WTC11 (cell line): ENCODE data around the gene CENPT. TPM values are rescaled to one million over a fixed set of nuclear protein-coding genes. Genes with fewer than 3 reads are reported as not detected.

Source experiments
- ATAC-seq: fragments of 200-7000 bp; cut with Tn5 transposase; 2 replicates; pipeline ENCODE4 v1.10.0; 2021; ENCODE audit warnings: mild to moderate bottlenecking, moderate library complexity
- CTCF ChIA-PET: fragments of 300-600 bp; sonication (Branson Sonifier 250); formaldehyde crosslinking; loops from one replicate; lab custom pipeline; 2021; ENCODE audit warnings: antibody characterized with exemption; lab: Charles Lee
- POLR2A ChIA-PET: fragments of 350-600 bp; sonication (Branson Sonifier 250); formaldehyde crosslinking; loops from one replicate; lab custom pipeline; 2021; ENCODE audit warnings: antibody characterized with exemption; lab: Charles Lee
- DNase-seq: peaks from one replicate; pipeline ENCODE4 v3.0.0; 2021; ENCODE audit warnings: low spot score
- H3K27ac Mint-ChIP-seq: 2 replicates; pipeline ENCODE4 v1.8.0; 2021; ENCODE audit warnings: mixed read lengths
- H3K27me3 Mint-ChIP-seq: 2 replicates; pipeline ENCODE4 v1.8.0; 2021; ENCODE audit warnings: low read depth, mild to moderate bottlenecking, moderate library complexity, mixed read lengths
- H3K36me3 Mint-ChIP-seq: 2 replicates; pipeline ENCODE4 v1.8.0; 2021; ENCODE audit warnings: mixed read lengths
- H3K4me1 Mint-ChIP-seq: 2 replicates; pipeline ENCODE4 v1.8.0; 2022; ENCODE audit warnings: mixed read lengths
- H3K4me3 Mint-ChIP-seq: 2 replicates; pipeline ENCODE4 v1.8.0; 2021; ENCODE audit warnings: mild to moderate bottlenecking, moderate library complexity, mixed read lengths
- H3K9me3 Mint-ChIP-seq: 2 replicates; pipeline ENCODE4 v1.8.0; 2021; ENCODE audit warnings: mixed read lengths
- CREB1 ChIP-seq: sonication (generic); formaldehyde crosslinking; IDR thresholded peaks from 2 replicates; pipeline ENCODE4 v1.8.0; 2023; ENCODE audit warnings: mild to moderate bottlenecking, missing genetic modification reagents
- ELF4 ChIP-seq: sonication (generic); formaldehyde crosslinking; IDR thresholded peaks from 2 replicates; pipeline ENCODE4 v1.8.1; 2022; ENCODE audit warnings: low read depth, mild to moderate bottlenecking, moderate library complexity, missing genetic modification reagents
- ESRRA ChIP-seq: sonication (generic); formaldehyde crosslinking; IDR thresholded peaks from 2 replicates; pipeline ENCODE4 v1.8.1; 2022; ENCODE audit warnings: mild to moderate bottlenecking, missing genetic modification reagents, borderline replicate concordance
- FOXK1 ChIP-seq: sonication (generic); formaldehyde crosslinking; IDR thresholded peaks from 2 replicates; pipeline ENCODE4 v1.8.0; 2022; ENCODE audit warnings: mild to moderate bottlenecking, moderate library complexity, missing genetic modification reagents
- GABPB1 ChIP-seq: sonication (generic); formaldehyde crosslinking; IDR thresholded peaks from 2 replicates; pipeline ENCODE4 v1.8.1; 2023; ENCODE audit warnings: mild to moderate bottlenecking, missing genetic modification reagents
- GRHL2 ChIP-seq: fragments of 250-450 bp; sonication (Bioruptor Pico); IDR thresholded peaks from 2 replicates; pipeline ENCODE4 v1.8.0; 2022; ENCODE audit warnings: mild to moderate bottlenecking, moderate library complexity; ENCODE audit not compliant: insufficient replicate concordance, severe bottlenecking
- OVOL2 ChIP-seq: fragments of 250-450 bp; sonication (Bioruptor Pico); IDR thresholded peaks from 2 replicates; pipeline ENCODE4 v1.9.0; 2021; ENCODE audit warnings: mild to moderate bottlenecking, borderline replicate concordance
- TEAD4 ChIP-seq: sonication (generic); formaldehyde crosslinking; IDR thresholded peaks from 2 replicates; pipeline ENCODE4 v1.8.0; 2022; ENCODE audit warnings: mild to moderate bottlenecking, missing genetic modification reagents
- ZNF121 ChIP-seq: sonication (generic); formaldehyde crosslinking; IDR thresholded peaks from 2 replicates; pipeline ENCODE4 v1.8.0; 2023; ENCODE audit warnings: missing genetic modification reagents
- total RNA-seq: library from RNA; stranded (reverse); gene quantifications from 3 replicates; pipeline ENCODE4 v1.2.3, GENCODE V29; 2021
- TF ChIP-seq, protein P1 (sequence below): fragments of 250-450 bp; sonication (Bioruptor Pico); conservative IDR thresholded peaks from 2 replicates; pipeline ENCODE4 v1.9.0; 2021; ENCODE audit warnings: mild to moderate bottlenecking
- TF ChIP-seq, protein P2 (sequence below): sonication (generic); formaldehyde crosslinking; IDR thresholded peaks from 2 replicates; pipeline ENCODE4 v1.8.1; 2022; ENCODE audit warnings: low read depth, missing genetic modification reagents, borderline replicate concordance
- TF ChIP-seq, protein P3 (sequence below): sonication (generic); formaldehyde crosslinking; IDR thresholded peaks from 2 replicates; pipeline ENCODE4 v1.8.1; 2023; ENCODE audit warnings: mild to moderate bottlenecking, missing genetic modification reagents, borderline replicate concordance
- TF ChIP-seq, protein P4 (sequence below): sonication (generic); formaldehyde crosslinking; IDR thresholded peaks from 2 replicates; pipeline ENCODE4 v1.8.0; 2023; ENCODE audit warnings: mild to moderate bottlenecking, missing genetic modification reagents
- TF ChIP-seq, protein P5 (sequence below): fragments of 250-450 bp; sonication (Bioruptor Pico); IDR thresholded peaks from 2 replicates; pipeline ENCODE4 v1.9.0; 2021; ENCODE audit warnings: mild to moderate bottlenecking, borderline replicate concordance

The CENPT gene
- total RNA-seq, 1 experiment from 2014 or later: 58.3 TPM

DNA sequence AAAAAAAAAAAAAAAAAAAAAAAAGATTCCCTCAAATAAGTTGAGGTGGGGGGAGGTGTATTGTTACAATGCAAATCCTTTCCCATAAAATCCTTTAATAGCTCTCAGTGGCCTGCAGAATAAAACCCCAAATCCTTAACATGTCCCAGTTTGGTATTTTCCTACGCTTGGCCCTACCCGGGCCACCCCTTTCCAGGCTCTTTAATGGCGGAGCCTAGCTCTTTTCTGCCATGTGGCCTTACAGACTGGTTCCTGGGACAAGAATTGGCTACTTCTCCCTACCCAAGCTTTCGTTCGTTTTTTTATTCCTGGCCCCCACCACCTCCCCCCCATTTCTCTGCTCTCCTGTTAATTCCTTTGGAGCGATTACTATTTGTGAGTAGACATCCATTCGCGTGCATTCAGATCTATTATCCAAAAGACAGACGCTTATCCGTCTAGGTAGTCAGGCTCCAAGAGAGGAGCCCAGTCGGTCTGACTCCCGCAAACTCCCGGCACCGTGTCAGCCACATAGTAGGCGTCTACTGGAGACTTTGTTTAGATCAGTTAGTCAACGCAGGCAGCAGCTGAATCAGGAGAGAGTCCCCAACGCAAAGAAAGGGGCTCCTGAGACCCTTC, 6.2 kb downstream of the CENPT start:
- Mint-ChIP-seq H3K9me3 (no peaks in the 10 kb centered on the region), H3K4me1 (peaks cover 40% of the 10 kb centered on the region), H3K27ac (peak overlapping the region; percentile 97), H3K4me3 (peak overlapping the region; percentile 93), H3K27me3 (no peaks in the 10 kb centered on the region), H3K36me3 (no peaks in the 10 kb centered on the region)
- no peak for DNase-seq
- POLR2A ChIA-PET: interaction anchor here (0.6 to 1.5 kb wide), 4 partner anchors 9 to 602 kb away, joined by 3 to 5 read pairs (median 3); partner anchors contain the start of gene NRN1L
- ATAC-seq: peak; percentile 3
- no peak for TF ChIP-seq ESRRA
- TF ChIP-seq, protein P1, sequence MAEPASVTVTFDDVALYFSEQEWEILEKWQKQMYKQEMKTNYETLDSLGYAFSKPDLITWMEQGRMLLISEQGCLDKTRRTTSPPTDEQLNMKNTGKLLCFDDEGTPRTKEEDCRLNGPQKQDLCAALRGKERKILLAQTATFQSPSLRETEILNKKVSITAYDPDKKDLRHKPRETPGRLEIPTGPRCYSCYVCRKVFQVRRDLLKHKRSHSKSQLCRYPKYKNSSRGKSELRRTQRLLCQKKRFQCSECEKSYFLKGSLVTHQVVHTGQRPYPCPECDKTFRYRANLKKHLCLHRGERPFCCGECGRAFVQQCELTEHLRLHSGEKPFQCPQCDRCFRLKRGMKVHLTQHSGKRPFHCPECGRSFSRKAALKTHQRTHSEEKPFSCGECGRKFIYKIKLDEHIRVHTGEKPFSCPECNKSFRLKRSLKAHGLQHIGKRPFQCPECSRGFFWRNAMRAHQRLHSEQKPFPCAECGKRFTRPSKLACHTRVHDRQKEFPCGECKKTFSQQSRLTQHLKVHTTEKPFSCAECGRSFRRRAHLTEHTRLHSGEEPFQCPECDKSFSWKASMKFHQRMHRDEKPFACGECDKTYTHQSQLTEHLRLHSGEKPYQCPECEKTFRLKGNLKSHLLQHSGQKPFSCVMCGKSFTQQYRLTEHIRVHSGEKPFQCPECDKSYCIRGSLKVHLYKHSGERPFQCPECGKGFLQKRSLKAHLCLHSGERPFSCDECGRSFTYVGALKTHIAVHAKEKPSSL (CRISPR knock-in tag): no peak
- TF ChIP-seq TEAD4: no peak
- TF ChIP-seq, protein P2, sequence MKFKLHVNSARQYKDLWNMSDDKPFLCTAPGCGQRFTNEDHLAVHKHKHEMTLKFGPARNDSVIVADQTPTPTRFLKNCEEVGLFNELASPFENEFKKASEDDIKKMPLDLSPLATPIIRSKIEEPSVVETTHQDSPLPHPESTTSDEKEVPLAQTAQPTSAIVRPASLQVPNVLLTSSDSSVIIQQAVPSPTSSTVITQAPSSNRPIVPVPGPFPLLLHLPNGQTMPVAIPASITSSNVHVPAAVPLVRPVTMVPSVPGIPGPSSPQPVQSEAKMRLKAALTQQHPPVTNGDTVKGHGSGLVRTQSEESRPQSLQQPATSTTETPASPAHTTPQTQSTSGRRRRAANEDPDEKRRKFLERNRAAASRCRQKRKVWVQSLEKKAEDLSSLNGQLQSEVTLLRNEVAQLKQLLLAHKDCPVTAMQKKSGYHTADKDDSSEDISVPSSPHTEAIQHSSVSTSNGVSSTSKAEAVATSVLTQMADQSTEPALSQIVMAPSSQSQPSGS (CRISPR knock-in tag): no peak
- no peak for TF ChIP-seq ELF4 (CRISPR knock-in tag)
- no peak for TF ChIP-seq OVOL2 (CRISPR knock-in tag)
- TF ChIP-seq, protein P3, sequence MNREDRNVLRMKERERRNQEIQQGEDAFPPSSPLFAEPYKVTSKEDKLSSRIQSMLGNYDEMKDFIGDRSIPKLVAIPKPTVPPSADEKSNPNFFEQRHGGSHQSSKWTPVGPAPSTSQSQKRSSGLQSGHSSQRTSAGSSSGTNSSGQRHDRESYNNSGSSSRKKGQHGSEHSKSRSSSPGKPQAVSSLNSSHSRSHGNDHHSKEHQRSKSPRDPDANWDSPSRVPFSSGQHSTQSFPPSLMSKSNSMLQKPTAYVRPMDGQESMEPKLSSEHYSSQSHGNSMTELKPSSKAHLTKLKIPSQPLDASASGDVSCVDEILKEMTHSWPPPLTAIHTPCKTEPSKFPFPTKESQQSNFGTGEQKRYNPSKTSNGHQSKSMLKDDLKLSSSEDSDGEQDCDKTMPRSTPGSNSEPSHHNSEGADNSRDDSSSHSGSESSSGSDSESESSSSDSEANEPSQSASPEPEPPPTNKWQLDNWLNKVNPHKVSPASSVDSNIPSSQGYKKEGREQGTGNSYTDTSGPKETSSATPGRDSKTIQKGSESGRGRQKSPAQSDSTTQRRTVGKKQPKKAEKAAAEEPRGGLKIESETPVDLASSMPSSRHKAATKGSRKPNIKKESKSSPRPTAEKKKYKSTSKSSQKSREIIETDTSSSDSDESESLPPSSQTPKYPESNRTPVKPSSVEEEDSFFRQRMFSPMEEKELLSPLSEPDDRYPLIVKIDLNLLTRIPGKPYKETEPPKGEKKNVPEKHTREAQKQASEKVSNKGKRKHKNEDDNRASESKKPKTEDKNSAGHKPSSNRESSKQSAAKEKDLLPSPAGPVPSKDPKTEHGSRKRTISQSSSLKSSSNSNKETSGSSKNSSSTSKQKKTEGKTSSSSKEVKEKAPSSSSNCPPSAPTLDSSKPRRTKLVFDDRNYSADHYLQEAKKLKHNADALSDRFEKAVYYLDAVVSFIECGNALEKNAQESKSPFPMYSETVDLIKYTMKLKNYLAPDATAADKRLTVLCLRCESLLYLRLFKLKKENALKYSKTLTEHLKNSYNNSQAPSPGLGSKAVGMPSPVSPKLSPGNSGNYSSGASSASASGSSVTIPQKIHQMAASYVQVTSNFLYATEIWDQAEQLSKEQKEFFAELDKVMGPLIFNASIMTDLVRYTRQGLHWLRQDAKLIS (CRISPR knock-in tag): 0 out of 2 replicates have a peak, but pooled peaks have one; percentile 29
- CTCF ChIA-PET: interaction anchor here (0.5 to 3.2 kb wide), 9 partner anchors 12 to 400 kb away, joined by 3 to 49 read pairs (median 4); partner anchors contain the start of genes NRN1L, RANBP10 and TSNAXIP1

DNA sequence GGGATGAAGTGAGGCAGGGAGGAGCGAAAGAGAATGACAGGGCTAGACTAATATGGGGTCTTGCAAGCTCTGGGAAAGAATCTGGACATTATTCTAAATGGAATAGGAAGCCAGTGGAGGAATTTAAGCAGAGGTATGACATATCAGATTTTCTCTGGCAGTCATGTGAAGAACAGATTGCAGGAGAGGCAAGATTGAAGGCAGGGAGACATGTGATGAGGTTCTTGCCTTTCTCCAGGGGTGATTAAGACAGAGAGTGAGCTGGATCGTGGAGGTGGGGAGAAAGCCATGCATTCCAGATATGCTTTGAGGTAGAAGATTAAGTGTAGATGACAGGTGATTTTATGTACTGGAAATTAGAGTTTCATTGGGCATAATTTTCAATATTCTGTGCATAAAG, 9.7 kb downstream of the CENPT start:
- no peaks in the 10 kb centered on the region for H3K36me3 Mint-ChIP-seq
- TF ChIP-seq GABPB1 (CRISPR knock-in tag): no peak
- TF ChIP-seq, protein P4, sequence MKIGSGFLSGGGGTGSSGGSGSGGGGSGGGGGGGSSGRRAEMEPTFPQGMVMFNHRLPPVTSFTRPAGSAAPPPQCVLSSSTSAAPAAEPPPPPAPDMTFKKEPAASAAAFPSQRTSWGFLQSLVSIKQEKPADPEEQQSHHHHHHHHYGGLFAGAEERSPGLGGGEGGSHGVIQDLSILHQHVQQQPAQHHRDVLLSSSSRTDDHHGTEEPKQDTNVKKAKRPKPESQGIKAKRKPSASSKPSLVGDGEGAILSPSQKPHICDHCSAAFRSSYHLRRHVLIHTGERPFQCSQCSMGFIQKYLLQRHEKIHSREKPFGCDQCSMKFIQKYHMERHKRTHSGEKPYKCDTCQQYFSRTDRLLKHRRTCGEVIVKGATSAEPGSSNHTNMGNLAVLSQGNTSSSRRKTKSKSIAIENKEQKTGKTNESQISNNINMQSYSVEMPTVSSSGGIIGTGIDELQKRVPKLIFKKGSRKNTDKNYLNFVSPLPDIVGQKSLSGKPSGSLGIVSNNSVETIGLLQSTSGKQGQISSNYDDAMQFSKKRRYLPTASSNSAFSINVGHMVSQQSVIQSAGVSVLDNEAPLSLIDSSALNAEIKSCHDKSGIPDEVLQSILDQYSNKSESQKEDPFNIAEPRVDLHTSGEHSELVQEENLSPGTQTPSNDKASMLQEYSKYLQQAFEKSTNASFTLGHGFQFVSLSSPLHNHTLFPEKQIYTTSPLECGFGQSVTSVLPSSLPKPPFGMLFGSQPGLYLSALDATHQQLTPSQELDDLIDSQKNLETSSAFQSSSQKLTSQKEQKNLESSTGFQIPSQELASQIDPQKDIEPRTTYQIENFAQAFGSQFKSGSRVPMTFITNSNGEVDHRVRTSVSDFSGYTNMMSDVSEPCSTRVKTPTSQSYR (CRISPR knock-in tag): no peak
- no peak for TF ChIP-seq CREB1 (CRISPR knock-in tag)
- TF ChIP-seq, protein P1 (CRISPR knock-in tag): no peak
- TF ChIP-seq, protein P5, sequence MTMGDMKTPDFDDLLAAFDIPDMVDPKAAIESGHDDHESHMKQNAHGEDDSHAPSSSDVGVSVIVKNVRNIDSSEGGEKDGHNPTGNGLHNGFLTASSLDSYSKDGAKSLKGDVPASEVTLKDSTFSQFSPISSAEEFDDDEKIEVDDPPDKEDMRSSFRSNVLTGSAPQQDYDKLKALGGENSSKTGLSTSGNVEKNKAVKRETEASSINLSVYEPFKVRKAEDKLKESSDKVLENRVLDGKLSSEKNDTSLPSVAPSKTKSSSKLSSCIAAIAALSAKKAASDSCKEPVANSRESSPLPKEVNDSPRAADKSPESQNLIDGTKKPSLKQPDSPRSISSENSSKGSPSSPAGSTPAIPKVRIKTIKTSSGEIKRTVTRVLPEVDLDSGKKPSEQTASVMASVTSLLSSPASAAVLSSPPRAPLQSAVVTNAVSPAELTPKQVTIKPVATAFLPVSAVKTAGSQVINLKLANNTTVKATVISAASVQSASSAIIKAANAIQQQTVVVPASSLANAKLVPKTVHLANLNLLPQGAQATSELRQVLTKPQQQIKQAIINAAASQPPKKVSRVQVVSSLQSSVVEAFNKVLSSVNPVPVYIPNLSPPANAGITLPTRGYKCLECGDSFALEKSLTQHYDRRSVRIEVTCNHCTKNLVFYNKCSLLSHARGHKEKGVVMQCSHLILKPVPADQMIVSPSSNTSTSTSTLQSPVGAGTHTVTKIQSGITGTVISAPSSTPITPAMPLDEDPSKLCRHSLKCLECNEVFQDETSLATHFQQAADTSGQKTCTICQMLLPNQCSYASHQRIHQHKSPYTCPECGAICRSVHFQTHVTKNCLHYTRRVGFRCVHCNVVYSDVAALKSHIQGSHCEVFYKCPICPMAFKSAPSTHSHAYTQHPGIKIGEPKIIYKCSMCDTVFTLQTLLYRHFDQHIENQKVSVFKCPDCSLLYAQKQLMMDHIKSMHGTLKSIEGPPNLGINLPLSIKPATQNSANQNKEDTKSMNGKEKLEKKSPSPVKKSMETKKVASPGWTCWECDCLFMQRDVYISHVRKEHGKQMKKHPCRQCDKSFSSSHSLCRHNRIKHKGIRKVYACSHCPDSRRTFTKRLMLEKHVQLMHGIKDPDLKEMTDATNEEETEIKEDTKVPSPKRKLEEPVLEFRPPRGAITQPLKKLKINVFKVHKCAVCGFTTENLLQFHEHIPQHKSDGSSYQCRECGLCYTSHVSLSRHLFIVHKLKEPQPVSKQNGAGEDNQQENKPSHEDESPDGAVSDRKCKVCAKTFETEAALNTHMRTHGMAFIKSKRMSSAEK: no peak
- TF ChIP-seq ZNF121 (CRISPR knock-in tag): no peak
- TF ChIP-seq FOXK1 (CRISPR knock-in tag): no peak
- TF ChIP-seq GRHL2 (CRISPR knock-in tag): no peak
- no peak for TF ChIP-seq ELF4 (CRISPR knock-in tag)
- ChIA-PET POLR2A (no interaction called here), CTCF (interaction anchor here (0.6 to 2.6 kb wide), 3 partner anchors 8 to 207 kb away, joined by 3 to 5 read pairs (median 4); partner anchors contain the start of gene NUTF2)
- ATAC-seq (no peak), DNase-seq (no peak)
- no peak overlapping the region for H3K27ac Mint-ChIP-seq
- no peaks in the 10 kb centered on the region for H3K9me3 Mint-ChIP-seq
- no peak overlapping the region for H3K4me3 Mint-ChIP-seq
- H3K27me3 Mint-ChIP-seq: no peaks in the 10 kb centered on the region; the same call in 1 of the 2 replicates
- peaks cover 15% of the 10 kb centered on the region for H3K4me1 Mint-ChIP-seq
